ENCODE data around the gene B4GALT5.

The B4GALT5 gene

DNA sequence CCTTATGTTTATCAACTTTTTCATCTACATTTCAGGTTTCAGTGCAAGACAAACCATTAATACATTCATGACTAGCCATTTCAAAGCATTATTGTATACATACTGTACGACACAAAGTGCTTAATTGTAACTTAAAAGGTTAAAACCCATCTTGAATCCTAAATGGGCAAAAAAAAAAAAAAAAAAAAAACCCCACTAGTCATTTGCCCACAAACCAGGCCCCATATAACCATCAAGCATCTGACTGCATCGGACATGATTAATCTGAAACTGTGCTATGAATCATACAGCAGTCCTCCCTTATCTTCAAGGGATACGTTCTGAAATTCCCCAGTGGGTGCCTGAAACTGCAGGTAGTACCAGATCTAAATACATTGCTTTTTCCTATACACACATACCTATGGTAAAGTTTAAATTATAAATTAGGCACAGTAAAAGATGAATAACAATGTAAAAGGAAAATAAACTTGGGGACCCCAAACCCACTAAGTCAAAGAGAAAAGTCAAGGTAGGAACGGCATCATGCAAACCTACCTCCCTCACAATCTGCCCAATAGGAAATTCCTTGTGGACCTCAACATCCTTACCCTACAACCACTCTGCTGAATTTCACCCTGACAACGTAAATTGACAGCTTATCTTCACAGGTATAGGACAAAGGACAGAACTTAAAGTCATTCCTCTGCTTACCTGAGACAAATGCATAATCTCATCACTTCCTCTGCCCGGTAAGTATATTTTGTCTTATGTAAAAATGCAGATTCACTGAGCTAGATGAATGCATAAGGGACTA is 14.3 kb downstream of the B4GALT5 start:
- no peak for DNase-seq

DNA sequence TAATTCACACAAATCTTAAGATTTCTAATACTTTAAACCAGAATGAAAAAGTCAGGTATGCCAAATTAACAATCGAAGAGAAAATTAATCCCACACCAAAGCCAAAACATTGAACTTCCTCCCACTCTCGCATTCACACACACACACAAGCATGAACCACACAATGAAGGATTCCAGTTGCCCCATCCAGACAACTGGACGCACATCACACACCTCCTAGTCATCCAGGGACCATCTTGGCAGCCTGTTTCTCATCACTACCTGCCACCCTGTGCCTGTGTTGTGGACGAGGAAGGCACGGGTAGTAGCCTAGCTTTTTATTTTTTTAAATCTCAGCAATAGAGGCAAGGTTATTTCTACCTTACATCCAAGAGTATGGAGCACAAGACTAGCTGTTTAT is 15.2 kb downstream of the B4GALT5 start:
- DNase-seq = no peak

DNA sequence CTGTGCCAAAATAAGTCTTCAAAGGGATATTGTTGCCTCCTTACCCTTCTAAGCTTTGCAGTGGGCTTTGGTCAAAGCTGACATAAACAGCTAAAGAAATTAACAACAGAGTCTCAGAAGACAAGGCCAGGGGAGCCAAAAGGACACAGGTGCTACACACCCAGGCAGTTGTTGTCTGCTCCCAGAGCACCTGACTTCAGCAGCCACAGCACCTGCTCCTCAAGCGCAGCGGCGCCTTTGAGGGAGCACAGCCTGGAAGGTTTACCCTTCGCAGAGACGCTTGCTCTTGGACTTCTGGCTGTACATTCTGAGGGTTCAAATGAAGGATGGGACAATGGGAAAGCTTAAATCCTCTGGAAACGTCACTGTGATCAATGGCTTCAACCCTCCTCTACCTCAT is 16.6 kb downstream of the B4GALT5 start:
- no peak for DNase-seq

DNA sequence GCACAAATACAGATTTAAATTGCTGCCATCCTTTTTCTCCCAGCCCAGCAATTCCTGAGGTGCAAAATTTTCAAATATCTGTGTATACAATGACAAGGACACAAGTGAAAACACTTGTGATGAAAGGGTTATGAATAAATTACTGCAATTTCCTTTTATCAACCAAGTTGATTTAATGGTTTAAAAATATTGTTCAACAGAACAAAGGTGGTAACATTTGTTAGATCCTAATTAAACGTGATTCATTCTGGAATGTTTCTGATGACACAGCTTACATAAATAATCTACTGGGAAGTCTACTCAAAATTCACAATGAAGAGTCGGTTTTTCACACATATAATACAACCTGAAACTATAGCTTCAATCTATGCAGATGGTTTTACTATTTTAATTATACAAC is 17.1 kb downstream of the B4GALT5 start:
- no peak for DNase-seq

DNA sequence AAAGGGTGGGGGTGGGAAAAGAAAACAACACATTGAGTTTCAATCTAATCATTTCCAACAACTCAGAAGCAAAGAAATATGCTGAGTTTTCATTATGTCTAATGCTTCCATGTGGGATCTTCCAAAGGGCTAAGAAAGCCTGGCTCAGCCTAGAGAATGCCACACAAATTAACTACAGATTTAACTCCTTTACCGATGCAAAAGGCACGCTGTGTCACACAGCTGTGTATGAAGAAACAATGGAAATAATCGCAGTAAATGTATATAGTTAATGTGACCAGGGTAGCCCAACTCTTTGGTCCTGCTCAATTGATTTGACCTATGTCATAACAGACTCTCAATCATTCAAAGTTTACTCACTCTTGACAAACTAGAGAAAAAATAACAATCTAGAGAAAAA is 17.8 kb downstream of the B4GALT5 start:
- no peak for DNase-seq

DNA sequence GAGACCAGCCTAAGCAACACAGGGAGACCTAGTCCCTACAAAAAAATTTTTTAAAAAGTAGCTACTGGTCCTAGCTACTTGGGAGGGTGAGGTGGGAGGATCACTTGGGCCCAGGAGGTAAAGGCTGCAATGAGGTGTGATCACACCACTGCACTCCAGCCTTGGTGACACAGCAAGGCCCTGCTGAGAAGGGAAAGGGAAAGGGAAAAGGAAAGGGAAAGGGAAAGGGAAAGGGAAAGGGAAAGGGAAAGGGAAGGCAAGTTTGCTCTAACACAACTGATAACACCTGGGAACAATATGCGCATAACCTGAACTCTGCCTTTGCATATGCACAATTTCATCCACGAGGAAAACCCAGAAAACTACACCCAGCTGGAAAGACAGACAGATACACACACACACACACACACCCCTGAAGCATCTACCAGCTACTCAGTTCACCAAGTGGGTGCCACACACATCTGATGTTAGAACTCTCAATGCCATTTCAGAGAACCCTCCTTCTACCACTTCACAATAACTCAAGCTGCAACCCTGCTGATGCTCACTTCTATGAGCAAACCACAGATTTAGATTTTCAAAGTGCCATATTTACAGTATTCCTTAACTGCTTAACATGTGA is 19.1 kb downstream of the B4GALT5 start:
- DNase-seq = no peak

DNA sequence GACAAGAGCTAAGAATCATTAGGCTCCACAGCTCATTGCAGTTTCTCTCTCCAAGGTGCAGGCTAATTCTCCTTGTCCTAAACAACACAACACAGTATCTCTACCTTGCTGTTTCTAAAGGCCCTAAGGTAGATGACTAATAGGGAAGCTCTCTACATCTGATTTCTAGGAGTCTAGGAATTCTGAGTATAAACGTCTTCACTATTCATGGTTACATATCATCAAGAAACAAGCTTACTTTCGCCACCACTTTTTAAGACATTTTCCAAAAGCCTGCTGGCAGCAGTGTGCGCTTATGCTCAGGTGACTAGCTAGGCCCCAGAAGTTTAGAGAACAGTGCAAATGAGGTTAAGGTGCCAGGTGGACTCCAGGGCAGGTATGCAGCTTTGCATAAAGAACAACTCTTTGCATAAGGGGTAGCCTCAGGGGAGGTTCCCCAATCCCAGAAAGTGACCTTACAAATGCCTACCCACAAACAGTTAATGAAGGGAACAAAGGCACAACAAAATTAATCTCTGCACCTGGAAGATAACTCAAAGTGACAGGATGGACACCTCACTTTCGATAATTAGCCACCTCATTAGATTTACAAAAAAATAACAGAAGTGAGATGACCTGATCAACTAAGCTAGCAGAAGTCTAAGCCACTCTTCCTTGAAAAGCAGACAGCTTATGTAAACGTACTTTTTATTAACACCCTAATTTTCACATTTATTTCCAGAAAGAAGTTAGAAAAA is 20.1 kb downstream of the B4GALT5 start:
- DNase-seq = no peak

DNA sequence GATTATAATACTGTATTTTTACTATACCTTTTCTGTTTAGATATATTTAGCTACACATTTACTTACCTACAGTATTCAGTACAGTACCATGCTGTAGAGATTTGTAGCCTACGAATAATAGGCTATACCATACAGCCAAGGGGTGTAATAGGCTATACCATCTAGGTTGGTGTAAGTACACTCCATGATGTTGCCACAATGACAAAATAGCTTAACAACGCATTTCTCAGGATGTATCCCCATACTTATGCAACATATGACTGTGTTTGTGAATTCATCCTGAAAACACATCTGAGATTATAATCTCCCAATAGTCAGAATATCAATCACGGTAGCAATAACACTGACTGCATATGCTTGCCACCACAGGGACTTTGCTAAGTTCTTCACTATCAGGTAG is 20.7 kb downstream of the B4GALT5 start:
- no peak for DNase-seq

DNA sequence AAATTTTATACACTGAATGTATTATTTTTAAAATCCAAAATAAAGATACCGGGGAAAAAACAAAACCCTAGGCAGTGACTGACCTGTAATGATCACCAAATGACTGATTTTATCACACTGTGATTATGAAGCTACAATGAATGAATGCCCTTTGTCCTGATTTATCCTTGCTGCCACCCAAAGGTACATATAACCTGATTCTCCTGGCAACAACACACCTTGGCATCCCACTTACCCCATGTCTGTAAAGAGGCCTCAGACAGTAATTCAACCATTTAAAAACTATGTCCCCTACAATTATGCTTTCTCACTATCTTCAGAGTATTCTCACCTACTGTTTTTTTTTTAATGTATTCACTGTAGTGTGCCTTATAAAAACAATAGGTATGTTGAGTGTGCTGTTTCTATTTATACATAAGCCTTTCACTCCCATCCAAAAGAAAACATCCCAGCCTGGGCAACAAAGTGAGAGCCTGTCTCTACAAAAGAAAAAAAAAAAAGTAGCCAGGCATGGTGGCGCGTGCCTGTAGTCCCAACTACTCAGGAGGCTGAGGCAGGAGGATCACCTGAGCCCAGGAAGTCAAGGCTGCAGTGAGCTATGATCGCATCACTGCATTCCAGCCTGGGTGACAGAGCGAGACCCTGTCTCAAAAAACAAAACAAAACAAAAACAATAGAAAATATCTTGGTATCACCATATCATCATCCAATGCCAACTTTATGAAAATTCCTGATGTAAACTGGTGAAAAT is 21.7 kb downstream of the B4GALT5 start:
- no peak for DNase-seq

DNA sequence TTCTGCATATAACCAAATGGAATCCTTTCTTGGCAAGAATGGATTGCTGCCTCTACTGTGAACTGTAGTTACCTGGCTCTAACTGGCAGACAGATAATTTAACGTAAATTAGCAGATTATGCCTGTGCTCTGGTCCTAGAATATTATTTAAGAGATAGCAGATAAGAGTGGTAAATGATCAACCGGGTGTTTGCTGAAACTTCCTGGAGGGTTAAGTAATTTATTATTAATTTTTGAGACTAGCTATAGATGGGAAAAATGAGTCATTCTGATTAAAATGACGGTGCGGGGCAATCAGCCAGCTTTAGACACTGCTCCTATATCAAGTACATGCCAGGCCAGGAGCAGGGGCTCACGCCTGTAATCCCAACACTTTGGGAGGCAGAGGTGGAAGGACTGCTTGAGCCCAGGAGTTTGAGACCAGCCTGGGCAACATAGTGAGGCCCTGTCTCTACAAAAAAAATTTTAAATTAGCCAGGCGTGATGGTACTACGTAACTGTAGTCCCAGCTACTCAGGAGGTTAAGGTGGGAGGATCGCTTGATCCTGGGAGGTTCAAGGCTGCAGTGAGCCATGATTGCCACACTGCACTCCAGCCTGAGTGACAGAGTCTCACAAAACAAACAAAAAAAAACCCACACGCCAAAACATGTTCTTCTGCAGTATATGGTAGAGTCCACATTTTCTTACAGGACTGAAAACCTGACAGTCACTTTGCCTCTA is 22.6 kb downstream of the B4GALT5 start:
- no peak for DNase-seq

DNA sequence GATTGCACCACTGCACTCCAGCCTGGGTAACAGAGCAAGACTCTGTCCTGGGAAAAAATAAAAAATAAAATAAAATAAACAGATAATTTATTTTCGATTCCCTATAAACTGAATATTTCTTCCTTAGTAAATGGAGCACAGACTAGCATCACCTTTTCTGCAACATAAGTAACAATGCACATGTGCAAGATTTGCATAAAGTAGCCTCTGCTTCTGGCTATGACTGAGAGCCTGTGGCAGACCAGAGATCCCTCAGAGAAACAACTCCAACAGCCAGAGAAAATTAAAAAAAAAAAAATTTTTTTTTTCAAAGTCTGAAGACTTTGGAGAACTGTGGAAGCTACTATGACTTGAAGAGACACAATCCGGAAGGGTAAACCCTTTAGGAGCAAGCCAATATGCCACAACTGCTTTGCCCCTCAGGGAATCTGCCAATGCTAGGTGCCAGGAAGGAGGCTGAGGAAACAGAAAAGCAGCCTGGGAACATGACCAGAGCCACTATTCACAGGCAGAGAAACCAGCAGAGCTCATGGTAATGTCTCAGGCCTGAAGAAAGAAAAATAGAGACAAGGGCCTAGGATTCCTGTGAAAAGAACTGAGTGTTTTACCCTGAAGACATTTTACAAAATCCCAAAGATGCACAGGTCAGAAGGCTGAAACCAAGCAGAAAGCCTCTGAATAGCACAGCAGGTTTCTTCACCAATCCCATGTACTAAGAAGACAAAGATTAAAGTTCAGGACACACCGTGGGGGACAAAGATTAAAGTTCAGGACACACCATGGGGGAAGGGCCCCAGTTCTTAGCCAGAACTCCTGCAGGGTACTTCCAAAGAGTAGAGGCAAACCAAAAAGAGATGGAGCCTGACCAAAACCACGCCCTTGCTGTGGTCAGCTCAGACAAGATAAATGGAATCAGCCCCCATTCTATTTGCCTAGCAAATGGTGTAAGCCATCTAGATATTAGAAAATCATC is 25.8 kb downstream of the B4GALT5 start:
- DNase-seq = no peak

DNA sequence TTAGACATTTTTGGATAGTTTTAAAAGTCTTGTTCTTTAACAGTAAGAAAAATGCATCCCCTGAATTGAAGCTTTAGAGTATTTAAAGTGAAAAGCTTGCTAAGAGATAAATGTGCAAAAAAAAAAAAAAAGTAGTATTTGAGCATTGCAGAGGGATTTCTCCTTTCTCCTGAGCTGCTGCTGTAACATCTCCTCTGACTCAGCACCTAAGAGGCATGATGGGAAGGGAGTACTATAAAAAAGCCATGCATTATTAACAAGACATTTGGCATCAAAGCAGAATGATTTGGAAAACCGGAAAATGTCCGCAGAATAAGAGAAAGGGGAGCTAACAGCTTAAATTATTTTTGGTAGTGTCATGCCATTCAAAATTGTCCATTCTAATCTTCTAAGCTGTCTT is 27.9 kb downstream of the B4GALT5 start:
- DNase-seq = no peak

DNA sequence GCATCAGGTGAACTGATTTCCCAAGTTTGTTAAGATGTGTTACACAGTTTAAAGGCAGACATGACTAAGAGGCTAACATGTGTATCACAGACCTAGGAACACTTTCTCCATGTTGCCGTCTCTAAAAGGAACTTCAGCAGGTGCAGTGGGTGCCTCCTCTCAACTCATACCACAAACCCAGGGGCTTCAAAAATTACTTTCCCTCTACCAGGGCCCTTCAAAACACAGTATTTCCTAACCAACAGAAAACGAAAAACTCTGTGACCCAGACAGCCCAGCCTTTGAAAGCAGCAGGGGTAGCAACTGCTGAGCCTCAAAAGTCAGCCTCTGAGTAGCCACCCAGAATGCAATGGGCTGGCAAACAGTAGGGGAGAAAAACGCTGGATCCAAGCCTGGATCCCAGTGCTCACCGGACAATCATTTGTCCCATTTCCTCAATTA is 28.5 kb downstream of the B4GALT5 start:
- DNase-seq = no peak

DNA sequence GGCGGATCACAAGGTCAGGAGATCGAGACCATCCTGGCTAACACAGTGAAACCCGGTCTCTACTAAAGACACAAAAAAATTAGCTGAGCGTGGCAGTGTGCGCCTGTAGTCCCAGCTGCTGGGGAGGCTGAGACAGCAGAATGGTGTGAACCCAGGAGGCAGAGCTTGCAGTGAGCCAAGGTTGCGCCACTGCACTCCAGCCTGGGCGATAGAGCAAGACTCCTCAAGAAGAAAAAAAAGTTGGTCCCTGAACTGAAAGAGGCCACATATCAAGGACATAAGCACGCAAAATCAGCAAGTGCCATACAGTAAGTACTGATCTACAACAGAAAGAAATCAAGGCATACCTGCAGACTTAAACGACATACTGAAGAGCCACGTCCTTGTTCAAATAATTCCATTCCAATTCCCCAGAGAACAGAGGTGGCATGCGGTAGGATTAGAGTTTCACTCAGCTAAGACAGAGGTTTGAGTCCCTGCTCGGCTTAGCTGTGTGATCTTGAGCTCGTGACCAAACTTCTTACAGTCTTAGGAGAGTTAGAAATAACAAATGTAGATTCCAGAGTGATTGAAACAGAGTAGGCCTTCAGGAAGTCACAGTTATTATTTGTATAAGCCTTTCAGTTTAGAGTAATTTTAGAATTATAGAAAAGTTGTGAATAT is 29.2 kb downstream of the B4GALT5 start:
- no peak for DNase-seq

DNA sequence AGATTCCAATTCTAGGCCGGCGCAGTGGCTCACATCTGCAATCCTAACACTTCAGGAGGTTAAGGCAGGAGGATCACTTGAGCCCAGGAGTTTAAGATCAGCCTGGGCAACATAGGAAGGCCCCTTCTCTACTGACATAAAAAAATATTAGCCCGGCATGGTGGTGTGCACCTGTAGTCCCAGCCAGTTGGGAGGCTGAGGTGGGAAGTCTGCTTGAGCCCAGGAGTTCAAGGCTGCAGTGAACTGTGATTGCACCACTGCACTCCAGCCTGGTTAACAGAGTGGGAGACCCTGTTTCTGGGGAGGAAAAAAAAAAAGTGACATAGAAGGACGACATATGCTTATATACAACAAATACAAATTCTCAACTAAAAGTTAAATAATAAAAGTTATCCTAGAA is 30.9 kb downstream of the B4GALT5 start:
- no peak for DNase-seq

DNA sequence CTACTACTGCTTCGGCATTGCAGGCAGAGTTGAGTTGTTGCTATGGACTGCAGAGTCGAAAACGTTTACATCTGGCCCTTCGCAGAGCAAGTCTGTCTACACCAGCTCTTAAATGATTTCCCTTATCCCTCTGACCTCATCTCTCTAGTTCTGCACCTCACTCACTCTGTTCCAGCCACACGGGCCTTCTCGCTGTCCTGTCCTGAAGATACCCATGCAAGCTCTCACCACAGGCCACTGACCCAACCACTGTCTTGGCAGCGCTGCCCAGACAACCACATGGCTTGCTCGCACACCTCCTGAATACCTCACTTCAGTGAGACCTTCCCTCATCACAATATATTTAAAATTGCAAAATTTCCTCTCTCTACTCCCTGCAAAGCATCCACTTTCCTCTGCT is 31.4 kb downstream of the B4GALT5 start:
- DNase-seq = no peak

DNA sequence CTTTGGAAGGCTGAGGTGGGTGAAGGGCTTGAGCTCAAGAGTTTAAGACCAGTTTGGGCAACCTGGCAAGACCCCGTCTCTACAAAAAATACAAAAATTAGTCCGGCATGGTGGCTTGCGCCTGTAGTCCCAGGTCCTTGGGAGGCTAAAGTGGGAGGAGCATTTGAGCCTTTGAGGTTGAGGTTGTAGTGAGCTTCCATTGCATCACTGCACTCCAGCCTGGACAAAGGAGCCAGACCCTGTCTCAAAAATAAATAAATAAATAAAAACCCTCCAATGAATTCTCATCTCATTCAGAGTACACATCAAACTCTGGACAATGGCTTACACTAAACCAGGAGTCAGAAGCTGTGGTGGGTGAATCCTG is 31.8 kb downstream of the B4GALT5 start:
- no peak for DNase-seq

DNA sequence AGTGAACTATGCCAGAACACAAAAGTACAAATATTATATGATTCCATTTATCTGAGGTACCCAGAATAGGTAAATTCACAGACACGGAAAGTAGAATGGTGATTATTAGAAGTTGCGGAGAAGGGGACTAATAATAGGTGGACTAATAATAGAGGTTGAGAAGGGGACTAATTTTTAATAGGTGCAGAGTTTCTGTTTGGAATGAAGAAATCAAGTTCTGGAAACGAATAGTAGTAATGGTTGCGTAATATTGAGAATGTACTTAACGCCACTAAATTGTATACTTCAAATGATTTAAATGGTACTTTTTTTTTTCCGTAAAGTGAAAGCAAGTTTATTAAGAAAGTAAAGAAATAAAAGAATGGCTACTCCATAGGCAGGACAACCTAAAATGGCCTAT is 33.2 kb downstream of the B4GALT5 start:
- DNase-seq = no peak

DNA sequence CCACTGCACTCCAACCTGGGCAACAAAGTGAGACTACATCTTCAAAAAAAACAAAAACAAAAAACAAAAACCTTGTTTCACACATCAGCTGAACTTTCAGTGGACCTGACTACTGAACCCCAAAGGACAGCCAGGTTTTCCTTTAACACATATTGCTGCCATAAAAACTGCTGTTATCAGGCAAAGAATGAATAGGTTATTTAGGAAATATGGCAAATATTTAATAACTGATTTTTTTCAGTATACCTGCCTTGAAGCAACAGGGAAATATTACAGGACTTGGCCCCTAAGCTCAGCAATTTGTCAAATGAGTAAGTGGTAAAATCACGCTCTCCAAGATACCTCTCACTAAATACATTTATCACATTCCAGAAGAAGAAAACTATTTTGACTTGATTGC is 34.0 kb downstream of the B4GALT5 start:
- no peak for DNase-seq

DNA sequence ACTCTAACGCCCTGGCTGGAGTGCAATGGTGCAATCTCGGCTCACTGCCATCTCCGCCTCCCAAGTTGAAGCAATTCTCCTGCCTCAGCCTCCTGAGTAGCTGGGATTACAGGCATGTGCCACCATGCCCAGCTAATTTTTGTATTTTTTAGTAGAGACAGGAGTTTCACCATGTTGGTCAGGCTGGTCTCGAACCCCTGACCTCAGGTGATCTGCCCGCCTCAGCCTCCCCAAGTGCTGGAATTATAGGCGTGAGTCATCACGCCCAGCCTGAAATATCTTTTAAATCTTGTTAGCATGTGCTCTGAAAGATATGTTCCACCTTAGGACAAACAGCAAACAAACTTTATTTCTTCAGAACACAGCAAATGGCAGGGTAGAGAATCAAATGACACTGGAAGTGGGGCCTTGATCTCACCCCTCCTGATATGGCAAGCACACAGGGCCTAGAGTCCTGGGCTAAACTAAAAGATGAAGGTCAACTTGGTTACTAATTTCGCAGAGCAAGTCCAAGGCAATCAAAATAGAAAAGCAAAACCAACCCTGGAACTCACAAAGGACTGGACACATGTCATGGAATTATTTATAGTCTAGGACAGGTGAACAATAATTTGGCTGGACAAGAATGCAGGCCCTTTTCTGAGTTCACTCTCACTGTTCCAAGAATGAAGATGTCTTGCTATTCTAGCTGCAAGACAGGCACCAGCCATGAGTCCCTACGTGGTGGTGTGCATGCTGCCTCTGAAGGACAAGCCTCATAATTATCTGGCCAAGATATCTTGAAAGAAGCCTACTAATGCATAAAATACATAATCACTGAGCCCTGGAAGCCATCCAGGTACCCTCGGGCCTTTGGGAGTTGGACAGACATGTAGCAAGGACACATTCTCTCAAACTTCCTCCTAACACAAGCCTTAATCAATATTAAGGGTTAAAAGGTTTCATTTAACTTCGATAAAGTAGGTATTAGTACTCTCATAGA is 35.6 kb downstream of the B4GALT5 start:
- DNase-seq = no peak

Measured in GOT3 (cell line).